Measurements from ENCODE around the gene AIF1.
A peak's percentile ranks its signal among the peaks of the same experiment; 100 is the strongest.

Gene AIF1

GRCh38 chr6:31643818-31644454, 28.9 kb downstream of the AIF1 start:
- DNase-seq: no peak

GRCh38 chr6:31645325-31645724, 30.3 kb downstream of the AIF1 start:
- DNase-seq: no peak

- DNase-seq: peak in 1 of 2 experiments; percentile 62
Measured at GRCh38 chr6:31651602-31652191, 36.7 kb downstream of the AIF1 start.

- peak; percentile 93 to 95 for DNase-seq
Measured at GRCh38 chr6:31652925-31653724, 38.1 kb downstream of the AIF1 start.

- no peak for DNase-seq
Measured at GRCh38 chr6:31654574-31655348, 39.7 kb downstream of the AIF1 start.

GRCh38 chr6:31655349-31656237, 40.6 kb downstream of the AIF1 start, which contains the start of gene APOM:
Gene APOM (plus strand): TSS chr6:31655894. CDS start chr6:31655967, 73 bp downstream.
- no peak for DNase-seq

- no peak for DNase-seq
Measured at GRCh38 chr6:31657406-31658157, 42.5 kb downstream of the AIF1 start.

- DNase-seq: no peak
Measured at GRCh38 chr6:31658158-31658688, 43.2 kb downstream of the AIF1 start.

GRCh38 chr6:31658983-31659648, 44.1 kb downstream of the AIF1 start:
- no peak for DNase-seq

GRCh38 chr6:31659649-31660380, 44.8 kb downstream of the AIF1 start:
- no peak for DNase-seq

- peak; percentile 66 to 85 for DNase-seq
Measured at GRCh38 chr6:31660381-31661261, 45.6 kb downstream of the AIF1 start, which contains the start of gene C6orf47. Gene C6orf47 (minus strand): TSS chr6:31660778. CDS start chr6:31659947, 831 bp downstream.

- DNase-seq: no peak
Measured at GRCh38 chr6:31661262-31662123, 46.5 kb downstream of the AIF1 start.

GRCh38 chr6:31662124-31662723, 47.2 kb downstream of the AIF1 start:
- DNase-seq: no peak

- DNase-seq: no peak
Measured at GRCh38 chr6:31663126-31663960, 48.3 kb downstream of the AIF1 start.

- no peak for DNase-seq
Measured at GRCh38 chr6:31663961-31664789, 49.1 kb downstream of the AIF1 start.
